ENCODE data around the gene YIF1B.

The YIF1B gene

GRCh38 chr19:38335949-38336637 lies 20.3 kb upstream of the YIF1B start:
- DNase-seq (ENCODE audit: low spot score) = peak; percentile 97

- no peak for DNase-seq (ENCODE audit: low spot score)
Observed at GRCh38 chr19:38333245-38333644, 17.5 kb upstream of the YIF1B start.

GRCh38 chr19:38331728-38332127 lies 16.0 kb upstream of the YIF1B start:
- DNase-seq (ENCODE audit: low spot score) = no peak

GRCh38 chr19:38329651-38330050 lies 13.9 kb upstream of the YIF1B start:
- no peak for DNase-seq (ENCODE audit: low spot score)

- no peak for DNase-seq (ENCODE audit: low spot score)
Observed at GRCh38 chr19:38326591-38326990, 10.8 kb upstream of the YIF1B start.

- no peak for DNase-seq (ENCODE audit: low spot score)
Observed at GRCh38 chr19:38324431-38324830, 8.7 kb upstream of the YIF1B start.

GRCh38 chr19:38323291-38323690 lies 7.5 kb upstream of the YIF1B start:
- no peak for DNase-seq (ENCODE audit: low spot score)

- DNase-seq (ENCODE audit: low spot score) = no peak
Observed at GRCh38 chr19:38321646-38322196, 6.0 kb upstream of the YIF1B start.

- no peak for DNase-seq (ENCODE audit: low spot score)
Observed at GRCh38 chr19:38320969-38321339, 5.2 kb upstream of the YIF1B start.

- DNase-seq (ENCODE audit: low spot score) = peak; percentile 50
Observed at GRCh38 chr19:38319421-38320258, 3.9 kb upstream of the YIF1B start, which contains the start of gene KCNK6. TSS of gene KCNK6 (plus strand) at chr19:38319845. CDS start at chr19:38319951, 106 bp downstream.

- no peak for DNase-seq (ENCODE audit: low spot score)
Observed at GRCh38 chr19:38318660-38319059, 2.9 kb upstream of the YIF1B start.

- DNase-seq (ENCODE audit: low spot score) = peak; percentile 53
Observed at GRCh38 chr19:38317104-38317612, 1.4 kb upstream of the YIF1B start.

- peak; percentile 16 for DNase-seq (ENCODE audit: low spot score)
Observed at GRCh38 chr19:38316477-38317067, 825 bp upstream of the YIF1B start.

GRCh38 chr19:38310986-38311385 lies 4.8 kb downstream of the YIF1B start:
- DNase-seq (ENCODE audit: low spot score) = no peak

GRCh38 chr19:38310279-38310670 lies 5.5 kb downstream of the YIF1B start:
- DNase-seq (ENCODE audit: low spot score) = no peak

GRCh38 chr19:38309615-38310278 lies 6.0 kb downstream of the YIF1B start:
- DNase-seq (ENCODE audit: low spot score) = no peak

GRCh38 chr19:38308926-38309614 lies 6.7 kb downstream of the YIF1B start:
- no peak for DNase-seq (ENCODE audit: low spot score)

GRCh38 chr19:38308006-38308766 lies 7.6 kb downstream of the YIF1B start:
- no peak for DNase-seq (ENCODE audit: low spot score)

GRCh38 chr19:38307597-38307996 lies 8.2 kb downstream of the YIF1B start:
- DNase-seq (ENCODE audit: low spot score) = no peak

- no peak for DNase-seq (ENCODE audit: low spot score)
Observed at GRCh38 chr19:38307076-38307475, 8.7 kb downstream of the YIF1B start.

GRCh38 chr19:38306236-38306635 lies 9.5 kb downstream of the YIF1B start:
- DNase-seq (ENCODE audit: low spot score) = no peak

Measured in activated CD4-positive, alpha-beta T cell treated with anti-CD3 and anti-CD28 coated beads, Interleukin-2, Interleukin-4, amounts not matched to agents 100 ng/mL and 50 ng/mL, durations not matched to agents 16 hours and 8 hours (primary cell).